ENCODE measurements around the gene MAP1B. TPM values are rescaled to one million over a fixed set of nuclear protein-coding genes. Genes with fewer than 3 reads are reported as not detected.

MAP1B gene
- total RNA-seq: 1,059 TPM

DNA sequence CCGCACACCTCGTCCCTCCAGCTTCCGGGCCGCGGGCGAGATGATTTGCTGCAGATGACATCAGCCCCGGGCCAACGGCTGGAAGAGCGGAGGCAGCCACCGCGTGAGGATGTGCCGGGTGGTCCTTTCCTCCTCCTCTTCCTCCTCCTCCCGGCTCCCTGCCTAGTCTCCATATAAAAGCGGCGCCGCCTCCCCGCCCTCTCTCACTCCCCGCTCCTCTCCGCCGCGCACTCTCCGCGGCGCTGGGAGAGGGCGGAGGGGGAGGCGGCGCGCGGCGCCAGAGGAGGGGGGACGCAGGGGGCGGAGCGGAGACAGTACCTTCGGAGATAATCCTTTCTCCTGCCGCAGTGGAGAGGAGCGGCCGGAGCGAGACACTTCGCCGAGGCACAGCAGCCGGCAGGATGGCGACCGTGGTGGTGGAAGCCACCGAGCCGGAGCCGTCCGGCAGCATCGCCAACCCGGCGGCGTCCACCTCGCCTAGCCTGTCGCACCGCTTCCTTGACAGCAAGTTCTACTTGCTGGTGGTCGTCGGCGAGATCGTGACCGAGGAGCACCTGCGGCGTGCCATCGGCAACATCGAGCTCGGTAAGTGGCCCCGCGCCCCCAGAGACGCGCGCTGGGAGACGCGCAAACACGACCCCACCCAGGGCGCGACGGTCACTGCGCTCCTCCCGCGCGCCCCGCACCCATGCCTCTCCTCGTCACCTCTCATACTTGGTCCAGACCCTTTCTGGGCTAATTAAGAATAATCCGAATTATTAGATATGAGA, at the start of gene MAP1B:
Gene MAP1B, plus strand, starts transcription at position 345 of the 770 bp plus-strand sequence. Its CDS starts 57 bp downstream, at position 402.
- DNase-seq (ENCODE audit: low spot score in 2 of 2): peak in 1 of 2 donors; percentile 83
- H3K4me1 ChIP-seq: peaks cover 0 to 8% of the 10 kb centered on the region in 2 donors
- H3K36me3 ChIP-seq: no peaks in the 10 kb centered on the region
- TF ChIP-seq, protein P1, sequence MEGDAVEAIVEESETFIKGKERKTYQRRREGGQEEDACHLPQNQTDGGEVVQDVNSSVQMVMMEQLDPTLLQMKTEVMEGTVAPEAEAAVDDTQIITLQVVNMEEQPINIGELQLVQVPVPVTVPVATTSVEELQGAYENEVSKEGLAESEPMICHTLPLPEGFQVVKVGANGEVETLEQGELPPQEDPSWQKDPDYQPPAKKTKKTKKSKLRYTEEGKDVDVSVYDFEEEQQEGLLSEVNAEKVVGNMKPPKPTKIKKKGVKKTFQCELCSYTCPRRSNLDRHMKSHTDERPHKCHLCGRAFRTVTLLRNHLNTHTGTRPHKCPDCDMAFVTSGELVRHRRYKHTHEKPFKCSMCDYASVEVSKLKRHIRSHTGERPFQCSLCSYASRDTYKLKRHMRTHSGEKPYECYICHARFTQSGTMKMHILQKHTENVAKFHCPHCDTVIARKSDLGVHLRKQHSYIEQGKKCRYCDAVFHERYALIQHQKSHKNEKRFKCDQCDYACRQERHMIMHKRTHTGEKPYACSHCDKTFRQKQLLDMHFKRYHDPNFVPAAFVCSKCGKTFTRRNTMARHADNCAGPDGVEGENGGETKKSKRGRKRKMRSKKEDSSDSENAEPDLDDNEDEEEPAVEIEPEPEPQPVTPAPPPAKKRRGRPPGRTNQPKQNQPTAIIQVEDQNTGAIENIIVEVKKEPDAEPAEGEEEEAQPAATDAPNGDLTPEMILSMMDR (IDR thresholded peaks at IDR 0.05): peak in 1 of 3 experiments; percentile 7
- peak within 1 kb of the TSS; percentile 72 to 94 for H3K4me3 ChIP-seq
- H3K27me3 ChIP-seq: no peaks in the 10 kb centered on the region
- no peaks in the 10 kb centered on the region for H3K9me3 ChIP-seq
- intact Hi-C loops (cut with DNase I): loop anchor here (5.0 to 10.0 kb wide), 2 partner anchors 140 to 523 kb away; partner anchors contain the start of gene MCCC2
- peak within 1 kb of the TSS; percentile 94 to 97 for H3K27ac ChIP-seq

DNA sequence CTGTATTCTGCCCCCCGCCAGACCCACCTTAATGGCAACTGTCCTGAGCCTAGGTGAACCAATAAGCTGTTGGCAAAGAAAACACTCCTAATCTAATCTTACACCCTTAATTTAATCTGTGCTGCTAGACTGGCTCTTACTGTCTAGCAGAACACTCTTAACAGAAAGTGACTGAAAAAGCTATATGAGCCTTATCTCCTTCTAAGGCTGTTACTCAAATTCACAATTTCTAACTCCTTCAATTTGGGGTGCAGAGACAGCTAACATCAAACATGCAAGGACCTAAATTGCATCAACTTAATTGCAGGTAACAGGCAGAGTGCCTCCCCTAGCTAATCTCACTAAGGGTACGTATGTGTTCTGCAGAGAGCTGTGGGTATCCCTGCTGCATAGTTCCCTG, 49.5 kb upstream of the MAP1B start:
- no peak overlapping the region for H3K27ac ChIP-seq
- TF ChIP-seq, protein P1 (IDR thresholded peaks at IDR 0.05): no peak
- no peaks in the 10 kb centered on the region for H3K27me3 ChIP-seq
- intact Hi-C loops (cut with DNase I): no loop called here
- H3K4me3 ChIP-seq: no peak overlapping the region
- no peaks in the 10 kb centered on the region for H3K9me3 ChIP-seq
- DNase-seq (ENCODE audit: low spot score in 2 of 2): no peak
- H3K36me3 ChIP-seq: no peaks in the 10 kb centered on the region
- no peaks in the 10 kb centered on the region for H3K4me1 ChIP-seq

DNA sequence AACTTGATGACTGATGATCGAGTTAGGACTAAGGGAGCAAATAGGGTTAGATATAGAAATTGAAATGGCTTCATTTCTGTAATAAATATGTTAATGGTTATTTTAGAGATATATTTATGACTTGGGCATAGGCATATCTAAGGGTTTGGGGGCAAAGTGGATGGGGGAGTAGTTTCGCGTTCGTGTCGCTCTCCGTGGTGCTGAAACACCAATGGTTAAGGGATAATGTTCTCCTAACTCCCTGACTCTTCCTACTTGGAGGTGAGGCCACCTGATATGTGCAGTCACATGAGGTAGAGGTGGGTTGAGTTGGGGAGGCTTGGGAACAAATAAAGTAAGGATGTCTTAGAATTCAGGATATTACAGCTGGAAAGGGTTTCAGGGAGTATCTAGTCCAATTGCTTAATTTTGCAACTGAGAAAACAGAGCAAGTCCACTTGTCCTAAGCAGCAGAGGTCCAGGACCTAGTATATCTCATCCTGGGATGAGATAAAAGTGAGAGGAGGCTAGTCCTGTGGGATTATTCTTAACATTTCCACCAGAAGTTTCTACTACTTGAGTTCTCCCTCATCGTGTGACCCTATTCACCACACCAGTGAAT, 44.0 kb upstream of the MAP1B start:
- Histone ChIP-seq H3K4me3 (no peak overlapping the region), H3K4me1 (no peaks in the 10 kb centered on the region), H3K27me3 (no peaks in the 10 kb centered on the region), H3K9me3 (no peaks in the 10 kb centered on the region), H3K27ac (no peak overlapping the region), H3K36me3 (no peaks in the 10 kb centered on the region)
- no peak for DNase-seq (ENCODE audit: low spot score in 2 of 2)
- TF ChIP-seq, protein P1 (IDR thresholded peaks at IDR 0.05): no peak
- intact Hi-C loops (cut with DNase I): no loop called here

DNA sequence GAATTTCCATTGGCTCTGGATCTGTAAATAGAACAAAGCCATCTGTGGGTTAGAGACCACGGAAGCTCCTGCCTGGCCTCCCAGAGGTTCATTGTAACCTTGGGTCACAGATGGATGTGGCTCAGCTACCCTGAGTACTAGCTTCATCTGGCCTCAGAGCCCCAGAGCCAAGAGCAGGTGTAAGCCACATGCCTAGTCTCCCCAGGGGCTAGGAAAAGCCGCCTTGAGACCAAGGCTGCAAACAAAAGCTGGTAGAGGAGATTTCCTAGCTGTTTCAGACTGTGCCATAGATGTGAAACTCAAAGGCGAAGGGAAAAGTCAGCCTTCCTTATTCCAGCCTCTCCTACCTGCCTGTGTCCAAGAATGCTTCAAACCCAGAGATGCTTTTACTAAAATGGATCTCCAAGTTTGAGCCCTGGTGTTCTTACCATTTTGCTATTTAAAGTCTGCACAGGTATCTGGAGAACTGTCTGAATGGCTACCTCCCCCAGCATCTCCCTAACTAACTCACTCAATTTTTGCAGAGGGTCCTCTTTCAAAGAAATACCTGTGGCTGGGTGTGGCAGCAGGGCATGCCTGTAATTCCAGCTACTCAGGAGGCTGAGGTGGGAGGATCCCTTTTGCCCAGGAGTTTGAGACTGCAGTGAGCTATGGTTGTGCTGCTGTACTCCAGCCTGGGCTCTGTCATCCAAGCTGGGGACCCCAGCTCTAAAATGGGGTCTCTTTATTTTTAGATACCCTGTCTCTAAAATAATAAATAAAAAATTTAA, 42.3 kb upstream of the MAP1B start:
- Histone ChIP-seq H3K27me3 (no peaks in the 10 kb centered on the region), H3K36me3 (no peaks in the 10 kb centered on the region), H3K4me3 (no peak overlapping the region), H3K4me1 (no peaks in the 10 kb centered on the region), H3K27ac (no peak overlapping the region), H3K9me3 (no peaks in the 10 kb centered on the region)
- intact Hi-C loops (cut with DNase I): no loop called here
- TF ChIP-seq, protein P1 (IDR thresholded peaks at IDR 0.05): no peak
- DNase-seq (ENCODE audit: low spot score in 2 of 2): no peak

DNA sequence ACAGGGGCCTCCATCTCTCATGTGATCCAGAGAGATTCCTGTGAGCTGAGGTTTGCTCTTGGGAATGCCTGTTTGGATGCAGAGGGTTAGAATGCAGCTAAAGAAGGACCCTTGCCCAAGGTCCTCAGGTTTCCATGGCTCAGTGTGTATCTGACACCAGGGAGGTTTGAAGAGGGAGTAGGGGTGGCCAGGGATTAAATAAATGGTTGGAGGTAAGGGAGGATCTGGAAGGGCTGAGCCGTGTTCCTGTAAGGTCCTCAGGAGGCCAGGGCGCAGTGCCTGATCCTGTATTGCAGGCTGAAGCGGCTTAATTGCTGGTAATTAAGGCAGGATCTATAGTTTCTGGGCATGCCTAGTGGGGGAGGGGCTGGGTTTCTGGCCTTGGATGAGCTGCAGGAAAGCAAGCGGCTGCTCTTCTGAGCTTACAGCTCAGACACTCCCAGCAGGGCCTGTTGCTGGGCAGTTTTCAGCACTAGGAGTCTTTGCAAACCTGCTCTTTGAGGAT, 41.5 kb upstream of the MAP1B start:
- H3K9me3 ChIP-seq: no peaks in the 10 kb centered on the region
- TF ChIP-seq, protein P1 (IDR thresholded peaks at IDR 0.05): no peak
- no peaks in the 10 kb centered on the region for H3K36me3 ChIP-seq
- intact Hi-C loops (cut with DNase I): no loop called here
- no peaks in the 10 kb centered on the region for H3K4me1 ChIP-seq
- H3K4me3 ChIP-seq: no peak overlapping the region
- no peak for DNase-seq (ENCODE audit: low spot score in 2 of 2)
- H3K27ac ChIP-seq: no peak overlapping the region
- H3K27me3 ChIP-seq: no peaks in the 10 kb centered on the region
